ENCODE data around the gene EPN3. TPM values are rescaled to one million over a fixed set of nuclear protein-coding genes. Genes with fewer than 3 reads are reported as not detected.

EPN3 gene
- total RNA-seq: not detected in 2 replicates

GRCh38 chr17:50532452-50533024 lies at the start of gene EPN3:
TSS of gene EPN3 (plus strand) at chr17:50532735. CDS start at chr17:50536557, 3,822 bp downstream.

DNA sequence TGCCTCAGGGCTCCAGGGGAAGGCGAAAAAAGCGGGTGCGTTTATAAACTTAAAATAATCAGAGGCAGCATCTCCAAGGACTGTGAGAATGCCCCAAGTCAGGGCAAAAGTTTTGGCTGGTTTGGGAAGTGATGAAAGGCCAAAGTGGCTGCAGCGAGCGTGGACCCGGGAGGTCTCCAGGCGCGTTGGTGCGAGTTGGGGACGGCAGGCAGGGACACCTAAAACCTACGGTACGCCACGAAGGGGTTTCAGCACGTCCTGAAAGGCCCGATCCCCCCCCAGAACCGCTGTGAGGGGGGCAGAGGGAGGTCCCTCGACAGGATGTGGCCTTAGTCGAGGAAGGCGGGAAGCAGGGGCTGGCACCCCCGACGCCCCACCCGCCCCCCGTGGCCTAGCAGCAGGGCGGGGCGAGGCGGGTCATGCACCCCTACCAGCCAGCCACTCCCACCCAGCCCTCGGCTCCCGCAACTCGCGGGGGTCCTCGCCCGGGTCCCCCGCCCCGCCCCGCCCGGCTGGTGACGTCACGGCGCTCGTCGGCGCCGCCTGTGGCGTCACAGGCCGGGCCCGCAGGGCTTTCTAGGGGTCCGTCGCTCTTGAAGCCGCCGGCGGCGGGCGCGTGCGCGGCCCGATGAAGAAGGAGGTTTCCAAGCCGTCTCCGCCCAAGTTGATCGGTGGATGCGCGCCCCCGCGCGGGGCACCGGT lies 24.5 kb upstream of the EPN3 start, which contains the start of gene MYCBPAP:
MYCBPAP (plus strand) TSS at position 569 of the 702 bp plus-strand sequence. CDS start 236 bp downstream, outside the sequence.

DNA sequence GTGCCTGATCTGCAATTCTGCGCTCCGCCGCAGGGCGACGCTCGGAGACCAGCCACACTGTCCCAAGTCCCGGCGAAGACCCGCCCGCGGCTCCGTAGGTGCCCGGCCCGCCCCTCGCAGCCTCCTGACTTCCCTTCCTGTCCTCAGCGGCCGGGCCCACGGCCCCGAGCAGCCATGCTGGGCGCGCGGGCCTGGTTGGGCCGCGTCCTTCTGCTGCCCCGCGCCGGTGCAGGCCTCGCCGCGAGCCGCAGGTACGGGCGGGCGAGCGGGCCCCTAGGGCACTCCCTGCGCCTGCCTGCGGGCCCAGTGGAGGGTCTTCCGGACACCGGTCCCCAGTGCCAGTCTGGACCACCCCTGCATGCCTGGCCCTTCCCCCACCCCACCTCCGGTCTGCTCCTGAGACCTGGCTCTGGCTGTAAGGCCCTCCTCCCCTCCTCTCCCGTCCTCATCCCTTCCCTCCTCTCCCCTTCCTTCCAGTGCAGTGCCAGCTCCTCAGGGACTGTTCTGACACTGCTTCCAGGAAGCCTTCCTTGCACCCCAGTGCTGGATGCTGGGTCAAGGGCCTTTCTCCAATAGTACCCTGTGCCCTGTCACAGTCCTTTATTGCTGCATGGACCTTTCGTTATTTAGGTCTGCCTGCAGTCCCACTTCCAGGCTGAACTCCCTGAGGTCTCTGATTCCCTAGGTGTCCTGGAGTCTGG lies 14.7 kb downstream of the EPN3 start, which contains the start of gene SPATA20:
SPATA20 (plus strand) TSS at position 140 of the 701 bp plus-strand sequence; CDS start at position 175, 35 bp downstream.

GRCh38 chr17:50560185-50560824 lies 27.8 kb downstream of the EPN3 start, which contains the start of gene CACNA1G:
TSS of gene CACNA1G (plus strand) at chr17:50560715. CDS start at chr17:50561460, 745 bp downstream.

Other genes with a start within 250 kb of the EPN3 start
- gene XYLT2, start 186.6 kb upstream of the EPN3 start, total RNA-seq: 23.4 and 26.8 TPM in 2 replicates
- gene MRPL27, start 159.6 kb upstream of the EPN3 start, total RNA-seq: 64.3 and 68.2 TPM in 2 replicates
- 0.20 and 0.94 TPM in 2 replicates for gene EME1, start 159.5 kb upstream of the EPN3 start, total RNA-seq
- gene LRRC59, start 135.2 kb upstream of the EPN3 start, total RNA-seq: 111 and 127 TPM in 2 replicates
- 29.0 and 31.8 TPM in 2 replicates for gene ACSF2, start 106.5 kb upstream of the EPN3 start, total RNA-seq
- 0.10 TPM in 1 of 2 replicates, not detected in the other for gene CHAD, start 63.9 kb upstream of the EPN3 start, total RNA-seq
- gene RSAD1, start 53.9 kb upstream of the EPN3 start, total RNA-seq: 16.9 and 17.5 TPM in 2 replicates
- 0.25 TPM in 1 of 2 replicates, not detected in the other for gene MYCBPAP, start 24.3 kb upstream of the EPN3 start, total RNA-seq
- 68.9 and 129 TPM in 2 replicates for gene SPATA20, start 14.4 kb downstream of the EPN3 start, total RNA-seq
- 1.8 and 2.1 TPM in 2 replicates for gene CACNA1G, start 28.0 kb downstream of the EPN3 start, total RNA-seq
- 26.9 and 32.6 TPM in 2 replicates for gene ABCC3, start 102.1 kb downstream of the EPN3 start, total RNA-seq
- gene ANKRD40, start 175.2 kb downstream of the EPN3 start, total RNA-seq: 21.0 and 22.0 TPM in 2 replicates
- gene LUC7L3, start 186.9 kb downstream of the EPN3 start, total RNA-seq: 14.6 and 26.2 TPM in 2 replicates
- not detected in 2 replicates for gene ANKRD40CL, start 234.8 kb downstream of the EPN3 start, total RNA-seq